Fibroblast of pulmonary artery (primary cell): Measurements from ENCODE around the gene SMPD1.

Experiments used
- DNase-seq: peaks from one replicate; pipeline ENCODE4 v3.0.0-alpha.2; 2010; ENCODE audit warnings: low read depth
- H3K4me3 ChIP-seq: replicated peaks from 2 replicates; pipeline ENCODE4 v1.5.1; 2011; ENCODE audit warnings: low read depth, mild to moderate bottlenecking, control low read depth, low read length, moderate library complexity
- TF ChIP-seq, protein P1 (sequence below): IDR thresholded peaks from 2 replicates; pipeline ENCODE4 v1.5.1; 2011; ENCODE audit warnings: mild to moderate bottlenecking, control low read depth, low read length, inconsistent platforms; ENCODE audit errors: missing control alignments

The SMPD1 gene

GRCh38 chr11:6440906-6441358 lies 50.7 kb downstream of the SMPD1 start, which contains the start of gene HPX:
Gene HPX, minus strand, starts transcription at chr11:6440987. Its CDS starts 24 bp downstream, at chr11:6440963.
- H3K4me3 ChIP-seq: no peak within 1 kb of the TSS
- DNase-seq: no peak
- TF ChIP-seq, protein P1, sequence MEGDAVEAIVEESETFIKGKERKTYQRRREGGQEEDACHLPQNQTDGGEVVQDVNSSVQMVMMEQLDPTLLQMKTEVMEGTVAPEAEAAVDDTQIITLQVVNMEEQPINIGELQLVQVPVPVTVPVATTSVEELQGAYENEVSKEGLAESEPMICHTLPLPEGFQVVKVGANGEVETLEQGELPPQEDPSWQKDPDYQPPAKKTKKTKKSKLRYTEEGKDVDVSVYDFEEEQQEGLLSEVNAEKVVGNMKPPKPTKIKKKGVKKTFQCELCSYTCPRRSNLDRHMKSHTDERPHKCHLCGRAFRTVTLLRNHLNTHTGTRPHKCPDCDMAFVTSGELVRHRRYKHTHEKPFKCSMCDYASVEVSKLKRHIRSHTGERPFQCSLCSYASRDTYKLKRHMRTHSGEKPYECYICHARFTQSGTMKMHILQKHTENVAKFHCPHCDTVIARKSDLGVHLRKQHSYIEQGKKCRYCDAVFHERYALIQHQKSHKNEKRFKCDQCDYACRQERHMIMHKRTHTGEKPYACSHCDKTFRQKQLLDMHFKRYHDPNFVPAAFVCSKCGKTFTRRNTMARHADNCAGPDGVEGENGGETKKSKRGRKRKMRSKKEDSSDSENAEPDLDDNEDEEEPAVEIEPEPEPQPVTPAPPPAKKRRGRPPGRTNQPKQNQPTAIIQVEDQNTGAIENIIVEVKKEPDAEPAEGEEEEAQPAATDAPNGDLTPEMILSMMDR: no peak

DNA sequence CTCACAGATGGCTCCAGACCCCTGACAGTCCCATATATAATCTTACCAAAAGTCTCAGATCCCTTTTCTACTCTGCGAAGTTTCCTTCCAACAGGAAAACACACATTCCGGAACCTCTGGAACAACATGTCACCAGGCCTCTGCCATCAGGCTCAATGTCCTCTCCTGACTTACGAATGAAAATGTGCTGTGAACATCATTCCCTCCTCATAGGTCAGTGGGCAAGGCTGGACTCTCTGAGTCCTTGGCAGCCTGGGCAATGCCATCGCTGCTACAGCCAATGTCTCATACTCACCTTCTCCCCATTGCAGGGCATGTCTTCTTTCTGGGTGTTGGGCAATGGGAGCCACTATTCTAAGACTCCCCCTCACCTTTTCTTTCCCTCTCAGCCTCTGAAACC lies 52.2 kb downstream of the SMPD1 start:
- TF ChIP-seq, protein P1: no peak
- DNase-seq: no peak

DNA sequence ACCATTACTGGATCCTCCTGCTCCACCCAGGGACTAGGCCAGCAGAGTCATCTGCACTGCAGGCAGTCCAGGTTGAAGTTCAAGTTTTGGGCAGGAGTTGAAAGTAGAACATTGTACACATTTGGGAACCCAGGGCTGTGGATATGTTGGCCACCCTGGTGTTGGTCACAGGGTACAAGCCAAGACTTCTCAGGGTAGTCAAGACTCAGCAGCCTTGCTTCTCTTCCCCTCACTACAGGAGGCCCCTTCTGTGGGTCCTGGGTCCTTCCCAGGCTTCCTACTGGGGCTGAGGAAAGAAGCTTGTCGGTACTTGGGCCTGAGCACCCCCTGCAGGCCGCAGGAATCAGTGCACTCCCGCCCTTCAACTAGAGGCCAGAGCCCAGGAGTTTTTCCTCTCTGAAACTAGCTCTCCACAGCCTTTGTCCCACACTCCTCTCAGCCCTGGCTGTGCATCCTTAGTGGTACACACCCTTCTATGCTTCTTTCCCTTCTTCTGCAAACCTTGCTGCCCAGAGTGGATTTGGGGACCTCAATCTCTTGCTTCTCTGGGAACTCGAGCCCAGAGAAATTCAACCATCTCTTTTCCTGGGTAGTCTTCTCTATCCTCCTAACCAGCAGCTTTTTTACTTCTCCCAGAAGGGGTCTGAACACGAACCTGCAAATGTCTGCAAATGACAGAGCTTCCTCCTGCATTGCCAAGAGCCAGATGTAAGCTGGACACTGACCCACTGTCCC lies 53.2 kb downstream of the SMPD1 start:
- DNase-seq: peak; percentile 69
- TF ChIP-seq, protein P1: peak; percentile 92

More for the DNA sequence above, 52.2 kb downstream of the SMPD1 start:
- no peak overlapping the region for H3K4me3 ChIP-seq

More for the DNA sequence above, 53.2 kb downstream of the SMPD1 start:
- H3K4me3 ChIP-seq: no peak overlapping the region
